Panc1 (cell line): ENCODE results near the gene GRIA4. TPM values are rescaled to one million over a fixed set of nuclear protein-coding genes. Genes with fewer than 3 reads are reported as not detected.

Source experiments
- ATAC-seq: fragments of 200-7000 bp; cut with Tn5 transposase; 2 replicates; pipeline ENCODE4 v1.9.1; 2020; ENCODE audit warnings: mild to moderate bottlenecking, moderate library complexity
- BruUV-seq: library from RNA; stranded (reverse); fragments of 400-500 nt; replicated peaks from 2 replicates; lab custom pipeline; 2021; lab: Mats Ljungman, UMichigan
- CTCF ChIA-PET: fragments of 300-600 bp; sonication (Branson Sonifier 250); formaldehyde crosslinking; loops from one replicate; lab custom pipeline; 2022; ENCODE audit warnings: antibody characterized with exemption; lab: Charles Lee
- POLR2A ChIA-PET: fragments of 300-600 bp; sonication (Branson Sonifier 250); formaldehyde crosslinking; loops from one replicate; lab custom pipeline; 2022; ENCODE audit warnings: antibody characterized with exemption; lab: Charles Lee
- DNase-seq: peaks from one replicate; pipeline ENCODE4 v3.0.0-alpha.2; 2010; ENCODE audit warnings: low read depth, low spot score
- H3K27ac ChIP-seq: 2 replicates; pipeline ENCODE4 v1.5.1; 2011; ENCODE audit warnings: mild to moderate bottlenecking, low read length, inconsistent platforms
- H3K27me3 ChIP-seq: fragments of 200-500 bp; sonication (Bioruptor generic); 2 replicates; pipeline ENCODE4 v1.6.0; 2014; ENCODE audit warnings: low read length, inconsistent platforms; ENCODE audit not compliant: control insufficient read depth, insufficient read depth
- H3K36me3 ChIP-seq: fragments of 200-500 bp; sonication (Bioruptor generic); 2 replicates; pipeline ENCODE4 v1.5.1; 2014; ENCODE audit warnings: inconsistent platforms, mild to moderate bottlenecking, low read length, moderate library complexity; ENCODE audit not compliant: control insufficient read depth, insufficient read depth
- H3K4me1 ChIP-seq: 2 replicates; pipeline ENCODE4 v1.5.1; 2011; ENCODE audit warnings: inconsistent platforms, mild to moderate bottlenecking, low read length, moderate library complexity; ENCODE audit not compliant: control insufficient read depth, insufficient read depth
- H3K4me3 ChIP-seq, 2 experiments: 2 replicates each; pipeline ENCODE4 v1.5.1; 2011 to 2012; ENCODE audit warnings: low read depth in 2 of 2, low read length in 2 of 2, mild to moderate bottlenecking in 2 of 2, inconsistent platforms in 1 of 2, moderate library complexity in 1 of 2
- H3K9me3 ChIP-seq: fragments of 200-500 bp; sonication (Bioruptor generic); 2 replicates; pipeline ENCODE4 v1.5.1; 2014; ENCODE audit warnings: low read depth, mild to moderate bottlenecking, inconsistent platforms, low read length, moderate library complexity; ENCODE audit not compliant: control insufficient read depth, insufficient read depth
- CTCF ChIP-seq: fragments of 450-650 bp; IDR thresholded peaks from 2 replicates; pipeline ENCODE4 v1.5.1; 2017; ENCODE audit warnings: mild to moderate bottlenecking
- POLR2AphosphoS5 ChIP-seq: IDR thresholded peaks from 2 replicates; pipeline ENCODE4 v1.6.1; 2012; ENCODE audit warnings: mild to moderate bottlenecking, low read depth, low read length, moderate library complexity
- REST ChIP-seq, 2 experiments: IDR thresholded peaks; 2 replicates each; pipeline ENCODE4 v1.6.1; 2011 to 2012; ENCODE audit warnings: low read depth in 2 of 2, control low read depth in 1 of 2, low read length in 1 of 2, mild to moderate bottlenecking in 1 of 2, moderate library complexity in 1 of 2; ENCODE audit not compliant: insufficient read depth in 1 of 2
- SIN3A ChIP-seq: IDR thresholded peaks from 2 replicates; pipeline ENCODE4 v1.6.1; 2012; ENCODE audit warnings: low read depth, mild to moderate bottlenecking, low read length, moderate library complexity, borderline replicate concordance; ENCODE audit not compliant: insufficient read depth
- TCF7L2 ChIP-seq: IDR thresholded peaks from 2 replicates; pipeline ENCODE4 v1.6.1; 2011; ENCODE audit warnings: mild to moderate bottlenecking, low read depth, low read length, inconsistent platforms
- in situ Hi-C: cut with HindIII; loops from 2 replicates; pipeline ENCODE4 v1.10.0; 2016; ENCODE audit warnings: low sequenced_read_pairs, low pct_unique_long_range_greater_than_20kb
- intact Hi-C: fragments of 100-400 bp; cut with micrococcal nuclease; formaldehyde crosslinking; loops from one replicate; pipeline ENCODE4 v1.10.0; 2022; ENCODE audit not compliant: unreplicated experiment
- total RNA-seq: library from RNA; stranded (reverse); gene quantifications from one replicate; pipeline ENCODE4 v1.2.1, GENCODE V29; 2021; ENCODE audit not compliant: unreplicated experiment

GRIA4 gene
- total RNA-seq, 1 experiment from 2014 or later = not detected

DNA sequence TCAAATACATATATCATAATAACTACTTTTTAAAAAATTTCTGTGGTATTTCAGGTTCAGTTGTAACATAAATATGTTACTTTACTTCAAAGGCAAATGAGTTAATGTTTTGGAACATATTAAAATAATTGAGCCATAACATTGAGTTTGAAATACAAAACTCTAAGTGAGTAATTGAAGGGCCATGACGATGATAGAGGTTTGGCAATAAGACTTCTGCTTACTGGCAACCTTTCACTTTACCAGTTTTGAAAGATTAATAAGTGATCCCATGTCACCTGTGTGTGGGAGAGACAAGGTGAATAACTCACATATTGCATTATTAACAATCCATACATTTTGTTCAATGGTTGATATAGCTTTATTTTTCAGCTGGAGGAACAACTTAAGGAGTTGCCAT, 144.4 kb downstream of the GRIA4 start:
- no peak for TF ChIP-seq SIN3A
- no peak for TF ChIP-seq CTCF
- no peak for TF ChIP-seq POLR2AphosphoS5
- TF ChIP-seq TCF7L2 = no peak
- TF ChIP-seq REST (IDR thresholded peaks at IDR 0.05; ENCODE audit: insufficient read depth in 1 of 2, low read depth in 2 of 2, low read length in 1 of 2) = no peak
- DNase-seq (no peak), ATAC-seq (no peak)
- BruUV-seq = no TSS peak
- ChIA-PET POLR2A (no interaction called here), CTCF (no interaction called here)
- H3K36me3 ChIP-seq = no peaks in the 10 kb centered on the region
- intact Hi-C loops = no loop called here
- H3K4me3 ChIP-seq = no peak overlapping the region
- no peaks in the 10 kb centered on the region for H3K4me1 ChIP-seq
- H3K27me3 ChIP-seq = no peaks in the 10 kb centered on the region
- no peaks in the 10 kb centered on the region for H3K9me3 ChIP-seq
- in situ Hi-C loops = no loop called here
- no peak overlapping the region for H3K27ac ChIP-seq

DNA sequence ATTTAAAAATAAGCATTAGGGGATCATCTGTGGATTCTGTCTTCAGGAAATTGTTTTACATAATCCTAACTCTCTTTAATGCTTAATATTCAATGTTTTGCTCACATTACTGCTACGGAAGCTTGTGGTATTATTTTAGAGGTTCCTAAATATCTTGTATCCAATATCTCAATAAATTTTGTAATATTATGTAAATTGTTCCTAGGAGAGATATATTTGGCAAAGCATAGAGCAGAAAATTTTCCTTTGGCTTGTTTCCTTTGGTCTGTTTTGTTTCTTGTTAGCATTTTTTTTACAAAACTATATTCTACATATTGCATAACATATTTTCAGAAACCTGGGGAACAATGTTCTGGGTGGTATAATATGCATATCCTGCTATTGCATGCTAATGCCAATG, 144.8 kb downstream of the GRIA4 start:
- Histone ChIP-seq H3K27ac (no peak overlapping the region), H3K36me3 (no peaks in the 10 kb centered on the region), H3K4me3 (no peak overlapping the region), H3K27me3 (no peaks in the 10 kb centered on the region), H3K4me1 (no peaks in the 10 kb centered on the region), H3K9me3 (no peaks in the 10 kb centered on the region)
- ChIA-PET POLR2A (no interaction called here), CTCF (no interaction called here)
- BruUV-seq = no TSS peak
- no peak for ATAC-seq
- in situ Hi-C loops (no loop called here), intact Hi-C loops (no loop called here)
- no peak for TF ChIP-seq REST (IDR thresholded peaks at IDR 0.05; ENCODE audit: insufficient read depth in 1 of 2, low read depth in 2 of 2, low read length in 1 of 2)
- TF ChIP-seq POLR2AphosphoS5 = no peak
- no peak for TF ChIP-seq TCF7L2
- no peak for TF ChIP-seq SIN3A
- no peak for TF ChIP-seq CTCF
- no peak for DNase-seq
